ENCODE data around the gene CYTH3.

CYTH3 gene

GRCh38 chr7:6136475-6136874 is 135.9 kb downstream of the CYTH3 start:
- no peak overlapping the region for H3K4me3 ChIP-seq (ENCODE audit: low read depth, low read length)
- no peak for TF ChIP-seq CTCF (IDR thresholded peaks at IDR 0.05; ENCODE audit: low read depth, low read length, missing control alignments)
- DNase-seq (ENCODE audit: low read depth), result no peak

- no peak overlapping the region for H3K4me3 ChIP-seq (ENCODE audit: low read depth, low read length)
- TF ChIP-seq CTCF (IDR thresholded peaks at IDR 0.05; ENCODE audit: low read depth, low read length, missing control alignments), result no peak
- no peak for DNase-seq (ENCODE audit: low read depth)
These were observed 139.2 kb downstream of the CYTH3 start for GRCh38 chr7:6133249-6133648.

- no peak for DNase-seq (ENCODE audit: low read depth)
- no peak overlapping the region for H3K4me3 ChIP-seq (ENCODE audit: low read depth, low read length)
- TF ChIP-seq CTCF (IDR thresholded peaks at IDR 0.05; ENCODE audit: low read depth, low read length, missing control alignments), result no peak
These were observed 142.3 kb downstream of the CYTH3 start for GRCh38 chr7:6130007-6130587.

- H3K4me3 ChIP-seq (ENCODE audit: low read depth, low read length), result no peak overlapping the region
- no peak for TF ChIP-seq CTCF (IDR thresholded peaks at IDR 0.05; ENCODE audit: low read depth, low read length, missing control alignments)
- DNase-seq (ENCODE audit: low read depth), result no peak
These were observed 144.2 kb downstream of the CYTH3 start for GRCh38 chr7:6128205-6128604.

GRCh38 chr7:6127110-6127490 is 145.3 kb downstream of the CYTH3 start:
- no peak for TF ChIP-seq CTCF (IDR thresholded peaks at IDR 0.05; ENCODE audit: low read depth, low read length, missing control alignments)
- no peak overlapping the region for H3K4me3 ChIP-seq (ENCODE audit: low read depth, low read length)
- DNase-seq (ENCODE audit: low read depth), result no peak

GRCh38 chr7:6123843-6124242 is 148.6 kb downstream of the CYTH3 start:
- no peak for TF ChIP-seq CTCF (IDR thresholded peaks at IDR 0.05; ENCODE audit: low read depth, low read length, missing control alignments)
- no peak for DNase-seq (ENCODE audit: low read depth)
- no peak overlapping the region for H3K4me3 ChIP-seq (ENCODE audit: low read depth, low read length)

GRCh38 chr7:6121141-6121540 is 151.3 kb downstream of the CYTH3 start:
- no peak for TF ChIP-seq CTCF (IDR thresholded peaks at IDR 0.05; ENCODE audit: low read depth, low read length, missing control alignments)

More at GRCh38 chr7:6121141-6121540, 151.3 kb downstream of the CYTH3 start:
- no peak for DNase-seq (ENCODE audit: low read depth)
- no peak overlapping the region for H3K4me3 ChIP-seq (ENCODE audit: low read depth, low read length)

Measured in GM12864 (cell line).